Astrocyte (in vitro differentiated cells and primary cell): Measurements from ENCODE around the gene CA5B. TPM values are rescaled to one million over a fixed set of nuclear protein-coding genes. Genes with fewer than 3 reads are reported as not detected.

Experiments
- DNase-seq: peaks from one replicate; pipeline ENCODE4 v3.0.0-alpha.2; 2010; ENCODE audit warnings: low read depth
- FAIRE-seq: peaks from 2 replicates; lab custom pipeline; 2011; peaks lifted over from hg19 to GRCh38; lab: Jason Lieb, UNC
- H2AFZ ChIP-seq: 2 replicates; pipeline ENCODE4 v1.6.0; 2012; ENCODE audit warnings: low read depth, low read length, inconsistent platforms
- H3K27ac ChIP-seq: 2 replicates; pipeline ENCODE4 v1.5.1; 2011; ENCODE audit warnings: low read depth, low read length, inconsistent platforms
- H3K27me3 ChIP-seq: 2 replicates; pipeline ENCODE4 v1.6.0; 2011; ENCODE audit warnings: low read length, inconsistent platforms; ENCODE audit not compliant: insufficient read depth
- H3K36me3 ChIP-seq: 2 replicates; pipeline ENCODE4 v1.5.1; 2011; ENCODE audit warnings: low read length, inconsistent platforms; ENCODE audit not compliant: insufficient read depth
- H3K4me1 ChIP-seq: 2 replicates; pipeline ENCODE4 v1.5.1; 2011; ENCODE audit warnings: low read length, inconsistent platforms; ENCODE audit not compliant: insufficient read depth
- H3K4me2 ChIP-seq: 2 replicates; pipeline ENCODE4 v1.6.0; 2012; ENCODE audit warnings: low read length, inconsistent platforms
- H3K4me3 ChIP-seq: 2 replicates; pipeline ENCODE4 v1.5.1; 2011; ENCODE audit warnings: low read depth, mild to moderate bottlenecking, low read length, inconsistent platforms; ENCODE audit not compliant: insufficient read depth
- H3K79me2 ChIP-seq: 2 replicates; pipeline ENCODE4 v1.6.0; 2012; ENCODE audit warnings: mild to moderate bottlenecking, low read length, inconsistent platforms; ENCODE audit not compliant: insufficient read depth
- H3K9ac ChIP-seq: 2 replicates; pipeline ENCODE4 v1.6.0; 2012; ENCODE audit warnings: mild to moderate bottlenecking, low read length, inconsistent platforms
- H3K9me3 ChIP-seq: 2 replicates; pipeline ENCODE4 v1.5.1; 2012; ENCODE audit warnings: low read depth, mild to moderate bottlenecking, low read length, inconsistent platforms; ENCODE audit not compliant: insufficient read depth
- H4K20me1 ChIP-seq: 2 replicates; pipeline ENCODE4 v1.6.0; 2012; ENCODE audit warnings: low read length, inconsistent platforms; ENCODE audit not compliant: insufficient read depth
- H3K27ac Mint-ChIP-seq: one replicate; pipeline ENCODE4 v1.8.0; 2021; ENCODE audit warnings: mild to moderate bottlenecking, mixed read lengths; ENCODE audit not compliant: unreplicated experiment
- H3K27me3 Mint-ChIP-seq: one replicate; pipeline ENCODE4 v1.8.0; 2021; ENCODE audit warnings: low read depth, mixed read lengths; ENCODE audit not compliant: unreplicated experiment
- H3K36me3 Mint-ChIP-seq: one replicate; pipeline ENCODE4 v1.8.0; 2021; ENCODE audit warnings: low read depth, mixed read lengths; ENCODE audit not compliant: unreplicated experiment
- H3K4me1 Mint-ChIP-seq: one replicate; pipeline ENCODE4 v1.8.0; 2021; ENCODE audit warnings: low read depth, mixed read lengths; ENCODE audit not compliant: unreplicated experiment
- H3K4me3 Mint-ChIP-seq: one replicate; pipeline ENCODE4 v1.8.0; 2021; ENCODE audit warnings: mild to moderate bottlenecking, moderate library complexity, mixed read lengths; ENCODE audit not compliant: unreplicated experiment
- H3K9me3 Mint-ChIP-seq: one replicate; pipeline ENCODE4 v1.8.0; 2021; ENCODE audit warnings: mild to moderate bottlenecking, mixed read lengths; ENCODE audit not compliant: unreplicated experiment
- CTCF ChIP-seq: IDR thresholded peaks from 2 replicates; pipeline ENCODE4 v1.5.1; 2011; ENCODE audit warnings: low read depth, mild to moderate bottlenecking, inconsistent platforms, low read length, moderate library complexity; ENCODE audit not compliant: insufficient read depth
- EZH2 ChIP-seq: IDR thresholded peaks from 2 replicates; pipeline ENCODE4 v1.6.1; 2012; ENCODE audit warnings: mild to moderate bottlenecking, low read length, inconsistent platforms; ENCODE audit not compliant: insufficient read depth
- total RNA-seq: library from RNA; stranded (reverse); gene quantifications from 2 replicates; pipeline ENCODE4 v1.2.1, GENCODE V29; 2021

Gene CA5B
- total RNA-seq, 1 donor from 2014 or later = 6.4 TPM

GRCh38 chrX:15816438-15816809 is 78.4 kb downstream of the CA5B start:
- H3K9me3 ChIP-seq = no peaks in the 10 kb centered on the region
- peaks cover 6% of the 10 kb centered on the region for H3K36me3 ChIP-seq
- no peaks in the 10 kb centered on the region for H4K20me1 ChIP-seq
- H3K4me3 ChIP-seq = no peak overlapping the region
- no peak overlapping the region for H3K27ac ChIP-seq
- peaks cover 10% of the 10 kb centered on the region for H3K4me1 Mint-ChIP-seq
- no peaks in the 10 kb centered on the region for H3K79me2 ChIP-seq
- no peaks in the 10 kb centered on the region for H3K36me3 Mint-ChIP-seq
- FAIRE-seq (no peak), DNase-seq (no peak)
- no peaks in the 10 kb centered on the region for H3K9me3 Mint-ChIP-seq
- TF ChIP-seq EZH2 (no peak), CTCF (no peak)
- no peaks in the 10 kb centered on the region for H3K27me3 Mint-ChIP-seq
- H2AFZ ChIP-seq = no peak overlapping the region
- H3K4me3 Mint-ChIP-seq = no peak overlapping the region
- no peaks in the 10 kb centered on the region for H3K27me3 ChIP-seq
- H3K27ac Mint-ChIP-seq = peak overlapping the region; percentile 91
- no peak overlapping the region for H3K9ac ChIP-seq
- no peaks in the 10 kb centered on the region for H3K4me1 ChIP-seq
- H3K4me2 ChIP-seq = no peak overlapping the region

GRCh38 chrX:15816886-15817285 is 78.8 kb downstream of the CA5B start:
- no peaks in the 10 kb centered on the region for H3K4me1 ChIP-seq

More at GRCh38 chrX:15816886-15817285, 78.8 kb downstream of the CA5B start:
- H3K4me3 ChIP-seq = no peak overlapping the region
- no peaks in the 10 kb centered on the region for H3K9me3 ChIP-seq
- FAIRE-seq (peak; percentile 78), DNase-seq (peak; percentile 30)
- no peaks in the 10 kb centered on the region for H3K79me2 ChIP-seq
- H3K36me3 ChIP-seq = peaks cover 6% of the 10 kb centered on the region
- H3K36me3 Mint-ChIP-seq = no peaks in the 10 kb centered on the region
- peak overlapping the region; percentile 91 for H3K27ac Mint-ChIP-seq
- no peaks in the 10 kb centered on the region for H3K27me3 ChIP-seq
- no peaks in the 10 kb centered on the region for H3K27me3 Mint-ChIP-seq
- no peaks in the 10 kb centered on the region for H3K9me3 Mint-ChIP-seq
- no peaks in the 10 kb centered on the region for H4K20me1 ChIP-seq
- H3K9ac ChIP-seq = no peak overlapping the region
- H3K27ac ChIP-seq = no peak overlapping the region
- peaks cover 10% of the 10 kb centered on the region for H3K4me1 Mint-ChIP-seq
- H2AFZ ChIP-seq = no peak overlapping the region
- no peak overlapping the region for H3K4me2 ChIP-seq
- no peak for TF ChIP-seq CTCF
- TF ChIP-seq EZH2 = no peak
- no peak overlapping the region for H3K4me3 Mint-ChIP-seq
